Kidney (tissue), 14 donors: Measurements from ENCODE around the gene PIP5K1C. TPM values are rescaled to one million over a fixed set of nuclear protein-coding genes. Genes with fewer than 3 reads are reported as not detected.
"Not testable (repeated sequence)": the region's sequence is repeated elsewhere in the genome, so short reads cannot be mapped to it uniquely, and the experiment has no call there.

Source experiments
- DNase-seq, 5 donors: peaks; one replicate each; pipeline ENCODE4 v3.0.0-alpha.2; 2013 to 2020
- FAIRE-seq: peaks from 2 replicates; lab custom pipeline; 2012; peaks lifted over from hg19 to GRCh38; lab: Jason Lieb, UNC
- H3K27ac ChIP-seq, 2 donors: one replicate each; pipeline ENCODE4 v1.7.0; 2013; ENCODE audit warnings: low read depth in 2 of 2, low read length in 2 of 2, inconsistent platforms in 1 of 2
- H3K27me3 ChIP-seq: one replicate; pipeline ENCODE4 v1.7.1; 2013; ENCODE audit warnings: low read length, inconsistent platforms; ENCODE audit not compliant: control insufficient read depth, insufficient read depth
- H3K36me3 ChIP-seq, 3 donors: one replicate each; pipeline versions ENCODE4 v1.7.0 to v1.7.1; 2013; ENCODE audit warnings: low read length in 3 of 3, control low read depth in 1 of 3, inconsistent platforms in 1 of 3; ENCODE audit not compliant: insufficient read depth in 3 of 3, control insufficient read depth in 2 of 3
- H3K4me1 ChIP-seq, 3 donors: one replicate each; pipeline versions ENCODE4 v1.7.0 to v1.7.1; 2013; ENCODE audit warnings: low read length in 3 of 3, inconsistent platforms in 1 of 3, low read depth in 1 of 3; ENCODE audit not compliant: control insufficient read depth in 2 of 3, insufficient read depth in 2 of 3
- H3K4me3 ChIP-seq, 3 donors: one replicate each; pipeline versions ENCODE4 v1.7.0 to v1.8.1; 2013; ENCODE audit warnings: low read length in 3 of 3, control low read depth in 1 of 3, inconsistent platforms in 1 of 3
- H3K9ac ChIP-seq, 3 donors: one replicate each; pipeline versions ENCODE4 v1.7.0 to v1.7.1; 2013; ENCODE audit warnings: low read length in 3 of 3, control low read depth in 1 of 3, inconsistent platforms in 1 of 3
- H3K9me3 ChIP-seq, 3 donors: one replicate each; pipeline versions ENCODE4 v1.7.0 to v1.7.1; 2013; ENCODE audit warnings: low read length in 3 of 3, control low read depth in 1 of 3, inconsistent platforms in 1 of 3; ENCODE audit not compliant: control insufficient read depth in 2 of 3, insufficient read depth in 1 of 3
- CTCF ChIP-seq: IDR thresholded peaks from 3 replicates; pipeline ENCODE4 v1.5.1; 2012; ENCODE audit warnings: mild to moderate bottlenecking, moderate library complexity, borderline replicate concordance; ENCODE audit not compliant: insufficient read depth; ENCODE audit errors: extremely low read depth
- intact Hi-C: fragments of 100-400 bp; cut with DNase I; formaldehyde crosslinking; loops from one replicate; pipeline ENCODE4 v1.11.1; 2022
- polyA plus RNA-seq: library from polyadenylated mRNA; stranded (reverse); fragments of 350-450 nt; fragmentation: Illumina TruSeq; extraction: RNeasy Lipid Tissue Mini Kit (QIAGEN cat#74804); gene quantifications from one replicate; pipeline ENCODE4 v1.2.3, GENCODE V29; 2014; ENCODE audit warnings: low read depth, low replicate concordance; ENCODE audit not compliant: insufficient read depth
- total RNA-seq: library from RNA; stranded (reverse); fragmentation: NEBNext Ultra II Directional; extraction: Animal tissue kit (Norgen Biotek cat#: 25700); gene quantifications from one replicate; pipeline ENCODE4 v1.2.1, GENCODE V29; 2021
- donor health status: control.
- donor health status: control.
- donor health status: control.
- donor health status: control.
- donor health status: control.
- donor health status: DM: yes; HTN: yes; CAD: no.
- donor health status: Normal renal cell carcinoma (clear cell type).

Gene PIP5K1C
- total and polyA plus RNA-seq, 2 donors from 2014 or later = 11.2 to 35.6 TPM

- no peaks in the 10 kb centered on the region for H3K27me3 ChIP-seq
- intact Hi-C loops = no loop called here
- FAIRE-seq (no peak), DNase-seq (no peak)
- no peak overlapping the region for H3K27ac ChIP-seq
- no peaks in the 10 kb centered on the region for H3K9me3 ChIP-seq
- H3K9ac ChIP-seq = no peak overlapping the region
- no peaks in the 10 kb centered on the region for H3K36me3 ChIP-seq
- no peak overlapping the region for H3K4me3 ChIP-seq
- no peak for TF ChIP-seq CTCF
- H3K4me1 ChIP-seq = no peaks in the 10 kb centered on the region
Observed at GRCh38 chr19:3632739-3633558, 67.3 kb downstream of the PIP5K1C start.

- no peak overlapping the region for H3K27ac ChIP-seq
- TF ChIP-seq CTCF = no peak
- no peaks in the 10 kb centered on the region for H3K9me3 ChIP-seq
- FAIRE-seq = no peak
- H3K36me3 ChIP-seq = no peaks in the 10 kb centered on the region
- no peak for DNase-seq
- no peak overlapping the region for H3K9ac ChIP-seq
- intact Hi-C loops = no loop called here
- H3K27me3 ChIP-seq = no peaks in the 10 kb centered on the region
- peaks cover 0 to 2% (median 0%) of the 10 kb centered on the region in 3 donors for H3K4me1 ChIP-seq
- no peak overlapping the region for H3K4me3 ChIP-seq
Observed at GRCh38 chr19:3632098-3632497, 68.2 kb downstream of the PIP5K1C start.

- DNase-seq (no peak), FAIRE-seq (no peak)
- no peaks in the 10 kb centered on the region for H3K27me3 ChIP-seq
- no peak overlapping the region for H3K27ac ChIP-seq
- no peak overlapping the region for H3K4me3 ChIP-seq
- H3K9ac ChIP-seq = no peak overlapping the region
- no peaks in the 10 kb centered on the region for H3K9me3 ChIP-seq
- intact Hi-C loops = no loop called here
- TF ChIP-seq CTCF = no peak
- peaks cover 0 to 2% (median 0%) of the 10 kb centered on the region in 3 donors for H3K4me1 ChIP-seq
- no peaks in the 10 kb centered on the region for H3K36me3 ChIP-seq
Observed at GRCh38 chr19:3631053-3631861, 69.0 kb downstream of the PIP5K1C start.

- H3K27me3 ChIP-seq, intact Hi-C loops, DNase-seq, H3K27ac ChIP-seq, H3K4me3 ChIP-seq, H3K9me3 ChIP-seq, FAIRE-seq, H3K36me3 ChIP-seq, H3K9ac ChIP-seq: not testable (repeated sequence)
- H3K4me1 ChIP-seq = peaks cover 0 to 17% (median 4%) of the 10 kb centered on the region in 3 donors
Observed at GRCh38 chr19:3628766-3629165, 71.5 kb downstream of the PIP5K1C start.
